Smooth muscle cell (in vitro differentiated cells): Measurements from ENCODE around the gene OS9. TPM values are rescaled to one million over a fixed set of nuclear protein-coding genes. Genes with fewer than 3 reads are reported as not detected.
"Not testable (repeated sequence)": the region's sequence is repeated elsewhere in the genome, so short reads cannot be mapped to it uniquely, and the experiment has no call there.

Experiments
- DNase-seq: peaks from one replicate; lab custom pipeline; 2025; ENCODE audit not compliant: unreplicated experiment; lab: John Stamatoyannopoulos, UW
- H2AFZ ChIP-seq: fragments of 200-600 bp; sonication (generic); 2 replicates; pipeline ENCODE4 v1.6.0; 2016; ENCODE audit warnings: antibody characterized with exemption, low read depth, mild to moderate bottlenecking
- H3F3A ChIP-seq: fragments of 200-600 bp; sonication (generic); 2 replicates; pipeline ENCODE4 v1.6.0; 2017; ENCODE audit warnings: antibody characterized with exemption, low read depth
- H3K27ac ChIP-seq: fragments of 200-600 bp; sonication (generic); 2 replicates; pipeline ENCODE4 v1.5.1; 2016; ENCODE audit warnings: low read depth, mild to moderate bottlenecking
- H3K27me3 ChIP-seq: fragments of 200-600 bp; sonication (generic); 2 replicates; pipeline ENCODE4 v1.6.1; 2016; ENCODE audit warnings: low read depth, mild to moderate bottlenecking
- H3K36me3 ChIP-seq: fragments of 200-600 bp; sonication (generic); 2 replicates; pipeline ENCODE4 v1.5.1; 2016; ENCODE audit warnings: low read depth
- H3K4me1 ChIP-seq: fragments of 200-600 bp; sonication (generic); 2 replicates; pipeline ENCODE4 v1.5.1; 2016; ENCODE audit warnings: low read depth
- H3K4me2 ChIP-seq: fragments of 200-600 bp; sonication (generic); 2 replicates; pipeline ENCODE4 v1.6.0; 2016; ENCODE audit warnings: mild to moderate bottlenecking
- H3K4me3 ChIP-seq: fragments of 200-600 bp; sonication (generic); 2 replicates; pipeline ENCODE4 v1.5.1; 2016; ENCODE audit warnings: mild to moderate bottlenecking
- H3K79me2 ChIP-seq: fragments of 200-600 bp; sonication (generic); 2 replicates; pipeline ENCODE4 v1.6.0; 2016; ENCODE audit warnings: low read depth, mild to moderate bottlenecking
- H3K9ac ChIP-seq: fragments of 200-600 bp; sonication (generic); 2 replicates; pipeline ENCODE4 v1.6.0; 2016; ENCODE audit warnings: low read depth
- H3K9me3 ChIP-seq: fragments of 200-600 bp; sonication (generic); replicated peaks from 2 replicates; pipeline ENCODE4 v1.5.1; 2016; ENCODE audit warnings: low read depth
- H4K20me1 ChIP-seq: fragments of 200-600 bp; sonication (generic); 2 replicates; pipeline ENCODE4 v1.6.0; 2016; ENCODE audit warnings: low read depth
- CTCF ChIP-seq: fragments of 200-600 bp; sonication (generic); IDR thresholded peaks from 2 replicates; pipeline ENCODE4 v1.5.1; 2017; ENCODE audit warnings: borderline replicate concordance, mild to moderate bottlenecking, antibody characterized with exemption; ENCODE audit not compliant: insufficient read depth, poor library complexity, severe bottlenecking
- WGBS: methylation state at CpG from one replicate; pipeline ENCODE4 v1.1.7; 2016; ENCODE audit warnings: low lambda C conversion rate; 5-methylcytosine and 5-hydroxymethylcytosine counted together
- polyA plus RNA-seq: library from polyadenylated mRNA; unstranded; fragments of >200 nt; fragmentation: Nextera tagmentation; extraction: Ambion mirVana; gene quantifications from 2 replicates; pipeline ENCODE4 v1.2.1, GENCODE V29; 2016
- total RNA-seq: library from RNA; depleted of rRNA; stranded (reverse); fragments of >200 nt; gene quantifications from 2 replicates; pipeline ENCODE4 v1.2.3, GENCODE V29; 2014

The OS9 gene
- total and polyA plus RNA-seq, 2 experiments from 2014 or later = 179 to 236 TPM

DNA sequence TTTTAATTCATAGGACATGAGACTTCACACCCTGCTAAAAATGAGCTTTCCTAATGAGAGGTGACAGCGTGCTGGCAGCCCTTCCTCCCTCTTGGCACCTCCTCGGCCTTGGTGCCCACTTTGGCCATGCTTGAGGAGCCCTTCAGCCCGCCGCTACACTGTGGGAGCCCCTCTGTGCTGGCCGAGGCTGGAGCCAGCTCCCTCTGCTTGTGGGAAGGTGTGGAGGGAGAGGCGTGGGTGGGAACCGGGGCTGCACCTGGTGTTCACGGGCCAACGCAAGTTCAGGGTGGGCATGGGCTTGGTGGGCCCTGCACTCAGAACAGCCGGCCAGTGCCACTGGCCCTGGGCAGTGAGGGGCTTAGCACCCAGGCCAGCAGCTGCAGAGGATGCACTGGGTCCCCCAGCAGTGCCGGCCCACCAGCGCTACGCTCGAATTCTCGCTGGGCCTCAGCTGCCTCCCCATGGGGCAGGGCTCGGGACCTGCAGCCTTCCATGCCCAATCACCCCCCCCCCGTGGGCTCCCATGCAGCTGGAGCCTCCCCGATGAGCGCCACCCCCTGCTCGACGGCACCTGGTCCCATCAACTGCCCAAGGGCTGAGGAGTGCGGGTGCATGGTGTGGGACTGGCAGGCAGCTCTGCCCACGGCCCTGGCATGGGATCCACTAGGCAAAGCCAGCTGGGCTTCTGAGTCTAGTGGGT is 38.2 kb upstream of the OS9 start:
- Histone ChIP-seq H3K9me3 (no peaks in the 10 kb centered on the region), H3K27me3 (no peaks in the 10 kb centered on the region), H3K79me2 (no peaks in the 10 kb centered on the region), H3K36me3 (no peaks in the 10 kb centered on the region), H3F3A (no peaks in the 10 kb centered on the region), H3K4me1 (no peaks in the 10 kb centered on the region), H3K4me3 (no peak overlapping the region), H4K20me1 (no peaks in the 10 kb centered on the region), H3K9ac (no peak overlapping the region), H3K4me2 (no peak overlapping the region), H2AFZ (no peak overlapping the region), H3K27ac (no peak overlapping the region)
- WGBS = 84% methylated on average over 17 of the region's 23 CpGs
- no peak for TF ChIP-seq CTCF
- no peak for DNase-seq

- H3K27ac ChIP-seq, DNase-seq, H3K9me3 ChIP-seq, H3K4me2 ChIP-seq, H3K4me3 ChIP-seq, H3K4me1 ChIP-seq, H3K36me3 ChIP-seq, H3K9ac ChIP-seq, H2AFZ ChIP-seq, H3K27me3 ChIP-seq, H3F3A ChIP-seq, H4K20me1 ChIP-seq, H3K79me2 ChIP-seq: not testable (repeated sequence)
- WGBS = 75% methylated on average over 4 of the region's 4 CpGs
Observed at GRCh38 chr12:57656408-57656807, 37.5 kb upstream of the OS9 start.

DNA sequence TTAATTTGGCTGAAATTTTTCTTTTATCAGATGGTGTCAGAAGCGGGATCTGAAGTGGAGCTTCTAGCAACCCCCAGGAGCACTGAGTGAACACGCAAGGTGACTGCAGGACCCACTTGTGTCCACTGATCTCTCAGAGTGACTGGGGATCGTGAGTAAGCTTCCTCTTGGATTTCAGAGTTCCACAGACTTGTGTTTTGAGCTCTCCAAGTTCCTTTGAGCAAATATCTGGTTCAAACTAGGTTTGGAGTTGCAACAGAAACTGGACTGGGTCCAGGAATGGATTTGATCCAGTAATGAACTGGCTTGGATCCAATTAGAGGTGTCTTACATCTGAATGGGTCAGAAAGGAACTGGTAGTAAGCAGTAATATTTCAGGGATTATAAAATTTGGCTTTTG is 36.2 kb upstream of the OS9 start:
- Histone ChIP-seq H3F3A (no peaks in the 10 kb centered on the region), H3K79me2 (no peaks in the 10 kb centered on the region), H3K27ac (no peak overlapping the region), H3K27me3 (no peaks in the 10 kb centered on the region), H3K4me1 (no peaks in the 10 kb centered on the region), H3K4me3 (no peak overlapping the region), H3K9me3 (no peaks in the 10 kb centered on the region), H3K4me2 (no peak overlapping the region), H4K20me1 (no peaks in the 10 kb centered on the region), H2AFZ (no peak overlapping the region), H3K36me3 (no peaks in the 10 kb centered on the region), H3K9ac (no peak overlapping the region)
- 68% methylated on average over 3 of the region's 3 CpGs for WGBS
- DNase-seq = no peak
- TF ChIP-seq CTCF = no peak

GRCh38 chr12:57658890-57659289 is 35.0 kb upstream of the OS9 start:
- H3K36me3 ChIP-seq = no peaks in the 10 kb centered on the region
- WGBS = 59% methylated on average over 3 of the region's 3 CpGs
- H2AFZ ChIP-seq = no peak overlapping the region
- H3K79me2 ChIP-seq = no peaks in the 10 kb centered on the region
- H3K4me2 ChIP-seq = no peak overlapping the region
- TF ChIP-seq CTCF = no peak
- H3K27ac ChIP-seq = no peak overlapping the region
- no peaks in the 10 kb centered on the region for H3K27me3 ChIP-seq
- DNase-seq = no peak
- H3K9ac ChIP-seq = no peak overlapping the region
- no peaks in the 10 kb centered on the region for H3F3A ChIP-seq
- no peaks in the 10 kb centered on the region for H4K20me1 ChIP-seq
- H3K9me3 ChIP-seq = no peaks in the 10 kb centered on the region
- no peak overlapping the region for H3K4me3 ChIP-seq
- H3K4me1 ChIP-seq = no peaks in the 10 kb centered on the region
